Stimulated activated effector memory CD8-positive, alpha-beta T cell treated with anti-CD3 and anti-CD28 coated beads, Interleukin-12 subunit alpha, Interleukin-12 subunit beta, amount 100 ng/mL, for 72 hours (primary cell): ENCODE measurements around the gene THBS3.
"Not testable (repeated sequence)": the region's sequence is repeated elsewhere in the genome, so short reads cannot be mapped to it uniquely, and the experiment has no call there.

ENCODE experiments used
- ATAC-seq: fragments of 150-1000 bp; cut with Tn5 transposase; 2 replicates; pipeline ENCODE4 v1.10.0; 2021
- DNase-seq, 2 donors: peaks; one replicate each; pipeline ENCODE4 v3.0.0; 2021 to 2022; ENCODE audit warnings: low spot score in 2 of 2
- H3K27ac Mint-ChIP-seq: one replicate; pipeline ENCODE4 v1.8.0; 2022; ENCODE audit warnings: mild to moderate bottlenecking, mixed read lengths
- H3K36me3 Mint-ChIP-seq: one replicate; pipeline ENCODE4 v1.8.0; 2022; ENCODE audit warnings: mild to moderate bottlenecking, mixed read lengths
- H3K4me1 Mint-ChIP-seq: one replicate; pipeline ENCODE4 v1.8.0; 2022; ENCODE audit warnings: mixed read lengths
- H3K4me3 Mint-ChIP-seq: one replicate; pipeline ENCODE4 v1.8.0; 2022; ENCODE audit warnings: mild to moderate bottlenecking, mixed read lengths
- H3K9me3 Mint-ChIP-seq: one replicate; pipeline ENCODE4 v1.8.0; 2022; ENCODE audit warnings: mixed read lengths

The THBS3 gene

GRCh38 chr1:155223047-155223446 lies 15.3 kb upstream of the THBS3 start:
- Mint-ChIP-seq H3K27ac (no peak overlapping the region), H3K9me3 (no peaks in the 10 kb centered on the region), H3K36me3 (peaks cover 20% of the 10 kb centered on the region), H3K4me1 (peaks cover 43% of the 10 kb centered on the region), H3K4me3 (no peak overlapping the region)
- ATAC-seq, result no peak
- DNase-seq, result no peak

- not testable (repeated sequence) for H3K9me3 Mint-ChIP-seq, H3K4me3 Mint-ChIP-seq, ATAC-seq, DNase-seq, H3K36me3 Mint-ChIP-seq
- H3K4me1 Mint-ChIP-seq, result peaks cover 21% of the 10 kb centered on the region
- peak overlapping the region; percentile 74 for H3K27ac Mint-ChIP-seq
Observed at GRCh38 chr1:155220211-155220965, 12.7 kb upstream of the THBS3 start.

- H3K27ac Mint-ChIP-seq, result peak overlapping the region; percentile 74
- DNase-seq (no peak), ATAC-seq (peak; percentile 68)
Observed at GRCh38 chr1:155219592-155220031, 11.9 kb upstream of the THBS3 start.

GRCh38 chr1:155218854-155219591 lies 11.3 kb upstream of the THBS3 start:
- ATAC-seq (no peak), DNase-seq (no peak)
- Mint-ChIP-seq H3K9me3 (no peaks in the 10 kb centered on the region), H3K27ac (peak overlapping the region; percentile 74), H3K4me3 (no peak overlapping the region), H3K4me1 (peaks cover 19% of the 10 kb centered on the region), H3K36me3 (peaks cover 5% of the 10 kb centered on the region)

More at GRCh38 chr1:155219592-155220031, 11.9 kb upstream of the THBS3 start:
- peaks cover 5% of the 10 kb centered on the region for H3K36me3 Mint-ChIP-seq
- H3K9me3 Mint-ChIP-seq, result no peaks in the 10 kb centered on the region
- peaks cover 19% of the 10 kb centered on the region for H3K4me1 Mint-ChIP-seq
- H3K4me3 Mint-ChIP-seq, result no peak overlapping the region

GRCh38 chr1:155214702-155215101 lies 7.0 kb upstream of the THBS3 start:
- peaks cover 12% of the 10 kb centered on the region for H3K36me3 Mint-ChIP-seq
- H3K4me1 Mint-ChIP-seq, result peaks cover 17% of the 10 kb centered on the region
- not testable (repeated sequence) for DNase-seq, H3K27ac Mint-ChIP-seq, H3K4me3 Mint-ChIP-seq, H3K9me3 Mint-ChIP-seq, ATAC-seq

- peaks cover 21% of the 10 kb centered on the region for H3K4me1 Mint-ChIP-seq
- H3K27ac Mint-ChIP-seq, ATAC-seq, DNase-seq, H3K9me3 Mint-ChIP-seq, H3K4me3 Mint-ChIP-seq: not testable (repeated sequence)
- H3K36me3 Mint-ChIP-seq, result peaks cover 21% of the 10 kb centered on the region
Observed at GRCh38 chr1:155212051-155212440, 4.3 kb upstream of the THBS3 start.

- not testable (repeated sequence) for H3K4me3 Mint-ChIP-seq, H3K9me3 Mint-ChIP-seq, DNase-seq, ATAC-seq
- peaks cover 27% of the 10 kb centered on the region for H3K4me1 Mint-ChIP-seq
- H3K36me3 Mint-ChIP-seq, result peaks cover 21% of the 10 kb centered on the region
- peak overlapping the region; percentile 45 for H3K27ac Mint-ChIP-seq
Observed at GRCh38 chr1:155211381-155212050, 3.8 kb upstream of the THBS3 start.

- H3K36me3 Mint-ChIP-seq, result peaks cover 21% of the 10 kb centered on the region
- DNase-seq, result no peak
- H3K9me3 Mint-ChIP-seq, result no peaks in the 10 kb centered on the region
- H3K4me3 Mint-ChIP-seq, result peak overlapping the region; percentile 84
- no peak for ATAC-seq
- peaks cover 27% of the 10 kb centered on the region for H3K4me1 Mint-ChIP-seq
- no peak overlapping the region for H3K27ac Mint-ChIP-seq
Observed at GRCh38 chr1:155210314-155211104, 2.8 kb upstream of the THBS3 start.

- Mint-ChIP-seq H3K4me1 (peaks cover 27% of the 10 kb centered on the region), H3K36me3 (peaks cover 21% of the 10 kb centered on the region), H3K4me3 (peak overlapping the region; percentile 84), H3K27ac (peak overlapping the region; percentile 95), H3K9me3 (no peaks in the 10 kb centered on the region)
- DNase-seq, result no peak
- ATAC-seq, result no peak
Observed at GRCh38 chr1:155209312-155209721, 1.6 kb upstream of the THBS3 start.

- ATAC-seq (peak; percentile 89), DNase-seq (peak; percentile 78 to 91)
- peak within 1 kb of the TSS; percentile 95 for H3K27ac Mint-ChIP-seq
- H3K4me3 Mint-ChIP-seq, result peak within 1 kb of the TSS; percentile 84
- H3K4me1 Mint-ChIP-seq, result peaks cover 27% of the 10 kb centered on the region
- H3K9me3 Mint-ChIP-seq, result no peaks in the 10 kb centered on the region
- H3K36me3 Mint-ChIP-seq, result peaks cover 21% of the 10 kb centered on the region
Observed at GRCh38 chr1:155208541-155209311, 1.0 kb upstream of the THBS3 start, which contains the start of gene MTX1. MTX1 (plus strand) TSS chr1:155208695; CDS start chr1:155208805, 110 bp downstream.

GRCh38 chr1:155206891-155207805 lies 549 bp downstream of the THBS3 start:
- peaks cover 20% of the 10 kb centered on the region for H3K36me3 Mint-ChIP-seq
- H3K4me3 Mint-ChIP-seq, result peak overlapping the region; percentile 84
- ATAC-seq, result peak; percentile 63
- no peaks in the 10 kb centered on the region for H3K9me3 Mint-ChIP-seq
- peak overlapping the region; percentile 95 for H3K27ac Mint-ChIP-seq
- H3K4me1 Mint-ChIP-seq, result peaks cover 27% of the 10 kb centered on the region
- peak; percentile 91 to 95 for DNase-seq

GRCh38 chr1:155205969-155206593 lies 1.6 kb downstream of the THBS3 start:
- DNase-seq (no peak), ATAC-seq (no peak)
- H3K36me3 Mint-ChIP-seq, result peaks cover 20% of the 10 kb centered on the region
- peaks cover 27% of the 10 kb centered on the region for H3K4me1 Mint-ChIP-seq
- no peaks in the 10 kb centered on the region for H3K9me3 Mint-ChIP-seq
- H3K27ac Mint-ChIP-seq, result peak overlapping the region; percentile 23
- no peak overlapping the region for H3K4me3 Mint-ChIP-seq

GRCh38 chr1:155205035-155205434 lies 2.7 kb downstream of the THBS3 start:
- Mint-ChIP-seq H3K27ac (no peak overlapping the region), H3K36me3 (peaks cover 14% of the 10 kb centered on the region), H3K9me3 (no peaks in the 10 kb centered on the region), H3K4me3 (no peak overlapping the region), H3K4me1 (peaks cover 20% of the 10 kb centered on the region)
- no peak for ATAC-seq
- DNase-seq, result no peak
